Activated CD4-positive, alpha-beta T cell treated with anti-CD3 and anti-CD28 coated beads, Interleukin-2, Interleukin-4, amounts not matched to agents 100 ng/mL and 50 ng/mL, durations not matched to agents 16 hours and 8 hours (primary cell): ENCODE data around the gene CPSF7.
"Not testable (repeated sequence)": the region's sequence is repeated elsewhere in the genome, so short reads cannot be mapped to it uniquely, and the experiment has no call there.

Experiments
- DNase-seq: peaks from one replicate; pipeline ENCODE4 v3.0.0-alpha.2; 2020; ENCODE audit warnings: low spot score

The CPSF7 gene, protein sequence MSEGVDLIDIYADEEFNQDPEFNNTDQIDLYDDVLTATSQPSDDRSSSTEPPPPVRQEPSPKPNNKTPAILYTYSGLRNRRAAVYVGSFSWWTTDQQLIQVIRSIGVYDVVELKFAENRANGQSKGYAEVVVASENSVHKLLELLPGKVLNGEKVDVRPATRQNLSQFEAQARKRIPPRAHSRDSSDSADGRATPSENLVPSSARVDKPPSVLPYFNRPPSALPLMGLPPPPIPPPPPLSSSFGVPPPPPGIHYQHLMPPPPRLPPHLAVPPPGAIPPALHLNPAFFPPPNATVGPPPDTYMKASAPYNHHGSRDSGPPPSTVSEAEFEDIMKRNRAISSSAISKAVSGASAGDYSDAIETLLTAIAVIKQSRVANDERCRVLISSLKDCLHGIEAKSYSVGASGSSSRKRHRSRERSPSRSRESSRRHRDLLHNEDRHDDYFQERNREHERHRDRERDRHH

DNA sequence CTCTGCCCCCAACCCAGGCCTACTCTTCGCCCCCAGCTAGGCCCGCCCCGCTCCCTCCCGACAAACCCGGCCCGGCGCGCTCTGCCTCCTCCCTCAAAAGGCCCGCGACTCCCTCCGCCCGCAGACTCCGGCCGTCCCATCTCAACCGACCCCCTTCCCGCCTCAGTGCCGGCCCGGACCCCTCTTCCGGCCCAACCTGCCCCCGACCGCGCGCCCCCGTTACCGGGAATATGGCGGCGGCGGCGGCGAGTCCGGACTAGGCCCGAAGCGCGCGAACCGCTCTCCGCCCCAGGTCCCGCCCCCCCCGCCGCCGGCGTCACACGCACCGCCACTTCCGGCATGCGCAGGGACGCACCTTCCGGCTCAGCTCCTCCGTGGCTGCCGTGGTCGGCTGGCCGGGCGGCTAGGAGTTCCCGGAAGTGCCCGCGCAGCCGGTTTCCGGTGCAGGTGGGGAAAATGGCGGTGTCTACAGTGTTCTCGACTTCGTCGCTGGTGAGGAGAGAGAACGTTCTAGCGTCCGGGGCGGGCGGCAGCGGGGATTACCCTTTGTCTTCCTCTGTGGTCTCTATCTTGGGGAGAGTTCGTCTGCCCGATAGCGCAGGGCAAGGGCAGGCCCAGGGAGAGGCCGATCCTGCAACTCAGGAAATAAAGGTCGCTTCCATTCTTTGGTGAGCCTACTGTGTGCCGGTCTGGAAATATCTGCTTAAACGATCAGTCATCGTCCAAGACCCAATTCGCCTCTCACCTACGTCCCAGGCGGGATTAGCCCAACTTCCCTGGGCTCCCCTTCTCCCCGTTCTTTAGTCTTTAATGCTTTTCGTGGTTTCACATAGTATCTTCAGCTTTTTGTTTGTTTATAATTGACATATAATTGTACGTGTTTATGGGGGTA lies at the start of gene CPSF7, which contains the start of gene SDHAF2:
TSS of gene CPSF7 (minus strand) at position 285 of the 892 bp plus-strand sequence. CDS start 740 bp downstream, outside the sequence.
TSS of gene SDHAF2 (plus strand) at position 434 of the 892 bp plus-strand sequence. CDS start at position 457, 23 bp downstream.
- DNase-seq, result peak; percentile 98

GRCh38 chr11:61477727-61478148 lies 48.0 kb upstream of the CPSF7 start:
- peak; percentile 40 for DNase-seq

- DNase-seq, result no peak
Observed at GRCh38 chr11:61477126-61477525, 47.4 kb upstream of the CPSF7 start.

DNA sequence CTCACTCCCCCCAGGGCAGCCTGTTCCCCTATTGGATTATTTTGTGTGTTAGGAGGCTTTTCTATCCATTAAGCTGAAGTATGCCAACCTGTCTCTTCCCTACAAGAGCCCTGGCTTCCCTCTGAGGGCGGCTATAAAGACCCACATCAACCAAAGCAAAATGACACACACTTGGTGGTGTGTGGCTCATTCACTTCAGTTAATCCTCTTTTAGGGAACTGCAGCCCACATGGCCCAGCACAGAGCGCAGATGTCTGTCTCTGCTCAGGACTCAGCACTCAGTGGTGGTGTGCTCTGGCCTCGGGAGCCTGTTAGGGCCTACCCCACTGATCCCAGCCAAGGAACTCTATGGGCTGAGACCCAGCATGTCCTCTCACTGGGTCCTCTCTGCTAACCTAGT lies 46.6 kb upstream of the CPSF7 start:
- no peak for DNase-seq

GRCh38 chr11:61475433-61475832 lies 45.7 kb upstream of the CPSF7 start:
- no peak for DNase-seq

DNA sequence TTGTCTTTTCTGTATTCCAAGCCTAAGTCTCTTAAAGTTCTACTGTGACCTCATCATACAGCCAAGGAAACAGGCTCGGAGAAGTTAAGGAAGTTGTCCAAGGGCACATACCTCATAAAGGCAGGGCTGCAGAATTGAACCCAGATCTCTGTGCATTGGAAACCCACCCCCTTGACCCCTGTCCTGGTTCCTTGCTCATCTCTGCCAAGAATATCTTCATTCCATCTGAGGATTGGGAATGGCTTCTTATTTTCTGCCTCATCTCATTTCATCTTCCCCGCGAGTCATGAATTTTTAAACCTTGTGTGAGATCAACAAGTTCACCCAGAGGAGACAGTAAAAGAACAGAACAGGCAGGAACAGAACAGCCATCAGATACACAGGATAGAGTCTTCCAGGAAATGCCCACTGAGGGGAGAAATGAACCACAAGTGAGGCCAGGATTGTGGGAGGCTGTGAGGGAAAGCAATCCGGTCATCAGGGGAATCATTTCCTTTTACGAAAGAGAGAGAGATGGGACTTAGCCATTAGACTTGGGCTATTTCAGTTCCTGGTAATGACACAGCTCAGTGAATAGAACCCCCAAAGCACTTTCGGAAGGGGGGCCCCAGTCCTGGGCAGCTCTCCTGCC lies 44.4 kb upstream of the CPSF7 start:
- DNase-seq, result no peak

GRCh38 chr11:61473370-61474012 lies 43.7 kb upstream of the CPSF7 start:
- DNase-seq, result no peak

DNA sequence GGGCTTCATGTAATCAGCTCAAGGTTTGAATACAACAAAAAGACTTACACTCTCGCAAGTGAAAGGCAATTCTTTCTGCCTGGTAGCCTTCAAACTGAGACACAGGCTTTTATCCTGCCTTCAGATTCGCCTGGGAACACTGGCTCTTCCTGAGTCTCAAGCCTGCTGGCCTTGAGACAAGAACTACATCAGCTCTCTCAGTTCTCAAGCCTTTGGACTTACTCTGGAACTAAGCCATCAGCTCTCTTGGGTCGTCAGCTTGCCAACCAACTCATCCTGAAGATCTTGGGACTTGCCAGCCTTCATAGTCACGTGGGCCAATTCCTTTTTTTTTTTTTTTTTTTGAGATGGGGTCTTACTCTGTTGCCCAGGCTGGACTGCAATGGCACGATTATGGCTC lies 43.1 kb upstream of the CPSF7 start:
- DNase-seq, result no peak

- no peak for DNase-seq
Observed at GRCh38 chr11:61472282-61472681, 42.5 kb upstream of the CPSF7 start.

GRCh38 chr11:61468002-61468401 lies 38.2 kb upstream of the CPSF7 start:
- no peak for DNase-seq

DNA sequence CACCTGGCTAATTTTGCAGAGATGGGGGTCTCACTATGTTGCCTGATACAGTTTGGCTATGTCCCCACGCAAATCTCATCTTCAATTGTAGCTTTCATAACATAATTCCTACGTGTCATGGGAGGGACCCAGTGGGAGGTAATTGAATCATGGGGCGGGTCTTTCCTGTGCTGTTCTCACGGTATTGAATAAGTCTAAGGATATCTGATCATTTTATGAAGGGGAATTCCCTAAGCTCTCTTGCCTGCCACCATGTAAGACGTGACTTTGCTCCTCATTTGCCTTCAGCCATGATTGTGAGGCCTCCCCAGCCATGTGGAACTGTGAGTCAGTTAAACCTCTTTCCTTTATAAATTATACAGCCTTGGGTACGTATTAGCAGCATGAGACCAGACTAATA lies 37.8 kb upstream of the CPSF7 start:
- DNase-seq, result not testable (repeated sequence)

DNA sequence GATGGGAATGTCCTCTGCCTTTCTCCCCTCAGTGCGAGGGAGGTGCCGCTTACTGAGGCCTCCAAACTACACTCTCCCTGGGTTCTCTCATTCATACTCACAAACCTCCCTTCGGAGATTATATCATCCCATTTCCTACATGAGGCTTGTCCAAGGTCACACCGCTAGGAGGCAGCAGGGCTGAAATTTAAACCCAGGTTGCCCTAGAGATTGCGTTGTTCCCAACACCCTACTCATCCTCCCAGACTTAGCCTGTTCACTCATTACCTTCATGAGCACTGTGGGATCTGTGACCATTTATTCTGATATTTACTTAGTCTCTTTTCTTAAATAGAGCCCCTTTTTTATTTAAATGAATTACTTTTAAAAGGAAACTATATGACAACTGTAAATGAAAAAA lies 31.2 kb upstream of the CPSF7 start:
- DNase-seq, result no peak

DNA sequence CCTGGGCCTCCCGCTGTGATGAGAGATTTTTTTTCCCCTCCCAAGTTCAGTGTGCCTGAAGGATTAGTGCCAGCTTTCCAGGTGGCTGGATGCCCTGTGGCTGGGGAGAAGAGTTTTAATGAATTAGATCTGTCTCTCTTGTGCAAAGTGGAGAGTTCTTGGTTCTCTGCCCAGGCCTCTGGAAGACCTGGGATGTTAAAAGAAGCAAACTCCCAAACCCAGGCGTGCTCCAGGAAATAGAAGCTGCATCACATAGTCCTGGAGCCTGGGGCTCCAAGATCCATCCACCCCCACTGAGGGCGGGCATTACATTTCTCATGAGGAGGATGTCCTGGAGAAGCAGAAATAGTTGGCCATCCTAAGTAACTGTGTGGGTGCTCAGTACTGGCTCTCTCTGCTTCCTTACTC lies 30.7 kb upstream of the CPSF7 start:
- DNase-seq, result no peak

- no peak for DNase-seq
Observed at GRCh38 chr11:61454520-61454919, 24.7 kb upstream of the CPSF7 start.

- DNase-seq, result no peak
Observed at GRCh38 chr11:61453695-61454094, 23.9 kb upstream of the CPSF7 start.

DNA sequence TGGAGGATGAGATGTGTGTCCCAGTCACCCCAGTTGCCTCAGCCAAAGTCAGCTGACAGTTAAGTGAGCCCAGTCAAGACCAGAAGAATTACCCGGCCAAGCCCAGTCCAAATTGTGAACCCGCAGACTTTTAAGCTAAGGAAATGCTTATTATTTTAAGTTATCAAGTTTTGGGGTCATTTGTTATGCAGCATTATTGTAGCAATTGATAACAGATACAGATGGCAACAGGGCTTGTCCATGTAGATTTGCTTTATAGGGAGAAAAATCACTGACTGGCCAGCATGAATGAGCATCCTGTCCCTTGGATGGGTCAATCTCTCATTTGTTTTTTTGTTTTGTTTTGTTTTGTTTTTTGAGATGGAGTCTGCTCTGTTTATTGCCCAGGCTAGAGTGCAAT lies 23.1 kb upstream of the CPSF7 start:
- no peak for DNase-seq

GRCh38 chr11:61448552-61448927 lies 18.8 kb upstream of the CPSF7 start:
- no peak for DNase-seq

GRCh38 chr11:61447601-61448551 lies 18.1 kb upstream of the CPSF7 start:
- DNase-seq, result peak; percentile 79

DNA sequence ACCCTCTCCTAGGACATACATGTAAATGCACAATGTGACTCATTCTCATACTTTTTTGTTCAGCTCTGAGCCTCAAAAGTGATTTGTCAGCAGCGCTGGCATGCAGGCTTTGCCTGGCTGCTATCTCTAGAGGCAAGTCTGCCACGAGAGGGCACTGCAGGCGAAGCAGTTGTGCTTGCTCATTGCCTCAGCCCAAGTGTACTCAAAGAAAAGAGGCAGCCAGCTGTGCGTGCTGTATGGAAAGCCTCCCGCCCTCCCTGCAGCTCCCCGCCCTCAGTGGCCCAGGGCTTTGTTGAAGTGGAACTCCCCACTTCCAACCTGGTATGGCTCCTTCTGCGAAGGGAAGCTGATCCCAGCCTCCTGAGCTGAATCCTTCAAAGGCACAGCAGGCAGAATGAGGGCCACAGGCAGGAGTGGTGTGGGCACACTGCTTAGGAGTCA lies 16.5 kb upstream of the CPSF7 start:
- peak; percentile 89 for DNase-seq

GRCh38 chr11:61445516-61445915 lies 15.7 kb upstream of the CPSF7 start:
- DNase-seq, result no peak

- no peak for DNase-seq
Observed at GRCh38 chr11:61442616-61443015, 12.8 kb upstream of the CPSF7 start.
